Hepatocyte (in vitro differentiated cells): ENCODE results near the gene TIGAR.

Experiments used
- EZH2 ChIP-seq: fragments of 200-600 bp; sonication (generic); IDR thresholded peaks from 2 replicates; pipeline ENCODE4 v1.6.1; 2016; ENCODE audit warnings: antibody characterized with exemption, mild to moderate bottlenecking, borderline replicate concordance
- EZH2phosphoT487 ChIP-seq: fragments of 200-600 bp; sonication (generic); IDR thresholded peaks from one replicate; pipeline ENCODE4 v1.6.1; 2018; ENCODE audit warnings: antibody characterized with exemption, mild to moderate bottlenecking, low read depth, moderate library complexity; ENCODE audit not compliant: unreplicated experiment, severe bottlenecking
- TF ChIP-seq, protein P1 (sequence below): fragments of 200-600 bp; sonication (generic); IDR thresholded peaks from 2 replicates; pipeline ENCODE4 v1.5.1; 2016; ENCODE audit warnings: antibody characterized with exemption, mild to moderate bottlenecking; ENCODE audit not compliant: poor library complexity

DNA sequence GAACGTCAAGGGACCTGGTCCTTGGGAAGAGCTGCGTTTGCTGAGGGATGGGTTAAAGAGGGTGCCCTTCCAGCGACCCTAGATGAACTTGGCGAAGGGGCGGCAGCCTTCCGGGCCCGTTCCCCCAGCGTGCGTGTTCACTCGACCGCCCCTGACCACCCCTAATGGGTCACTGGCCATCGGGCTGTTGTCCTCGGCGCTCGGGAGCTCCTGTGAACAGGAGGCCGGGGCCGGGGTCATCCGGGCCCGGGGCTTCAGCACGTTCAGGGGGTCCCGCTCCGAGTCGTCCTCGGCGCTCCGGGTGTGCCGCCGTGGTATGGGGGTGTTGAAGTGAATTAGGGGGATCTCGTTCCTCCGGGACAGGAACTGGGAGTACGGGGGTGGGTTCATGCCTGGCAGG lies 49.3 kb downstream of the TIGAR start:
- TF ChIP-seq, protein P1, sequence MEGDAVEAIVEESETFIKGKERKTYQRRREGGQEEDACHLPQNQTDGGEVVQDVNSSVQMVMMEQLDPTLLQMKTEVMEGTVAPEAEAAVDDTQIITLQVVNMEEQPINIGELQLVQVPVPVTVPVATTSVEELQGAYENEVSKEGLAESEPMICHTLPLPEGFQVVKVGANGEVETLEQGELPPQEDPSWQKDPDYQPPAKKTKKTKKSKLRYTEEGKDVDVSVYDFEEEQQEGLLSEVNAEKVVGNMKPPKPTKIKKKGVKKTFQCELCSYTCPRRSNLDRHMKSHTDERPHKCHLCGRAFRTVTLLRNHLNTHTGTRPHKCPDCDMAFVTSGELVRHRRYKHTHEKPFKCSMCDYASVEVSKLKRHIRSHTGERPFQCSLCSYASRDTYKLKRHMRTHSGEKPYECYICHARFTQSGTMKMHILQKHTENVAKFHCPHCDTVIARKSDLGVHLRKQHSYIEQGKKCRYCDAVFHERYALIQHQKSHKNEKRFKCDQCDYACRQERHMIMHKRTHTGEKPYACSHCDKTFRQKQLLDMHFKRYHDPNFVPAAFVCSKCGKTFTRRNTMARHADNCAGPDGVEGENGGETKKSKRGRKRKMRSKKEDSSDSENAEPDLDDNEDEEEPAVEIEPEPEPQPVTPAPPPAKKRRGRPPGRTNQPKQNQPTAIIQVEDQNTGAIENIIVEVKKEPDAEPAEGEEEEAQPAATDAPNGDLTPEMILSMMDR: no peak
- TF ChIP-seq EZH2: no peak
- TF ChIP-seq EZH2phosphoT487: no peak
